ENCODE results near the gene MIOS.
"Not testable (repeated sequence)": the region's sequence is repeated elsewhere in the genome, so short reads cannot be mapped to it uniquely, and the experiment has no call there.

The MIOS gene

DNA sequence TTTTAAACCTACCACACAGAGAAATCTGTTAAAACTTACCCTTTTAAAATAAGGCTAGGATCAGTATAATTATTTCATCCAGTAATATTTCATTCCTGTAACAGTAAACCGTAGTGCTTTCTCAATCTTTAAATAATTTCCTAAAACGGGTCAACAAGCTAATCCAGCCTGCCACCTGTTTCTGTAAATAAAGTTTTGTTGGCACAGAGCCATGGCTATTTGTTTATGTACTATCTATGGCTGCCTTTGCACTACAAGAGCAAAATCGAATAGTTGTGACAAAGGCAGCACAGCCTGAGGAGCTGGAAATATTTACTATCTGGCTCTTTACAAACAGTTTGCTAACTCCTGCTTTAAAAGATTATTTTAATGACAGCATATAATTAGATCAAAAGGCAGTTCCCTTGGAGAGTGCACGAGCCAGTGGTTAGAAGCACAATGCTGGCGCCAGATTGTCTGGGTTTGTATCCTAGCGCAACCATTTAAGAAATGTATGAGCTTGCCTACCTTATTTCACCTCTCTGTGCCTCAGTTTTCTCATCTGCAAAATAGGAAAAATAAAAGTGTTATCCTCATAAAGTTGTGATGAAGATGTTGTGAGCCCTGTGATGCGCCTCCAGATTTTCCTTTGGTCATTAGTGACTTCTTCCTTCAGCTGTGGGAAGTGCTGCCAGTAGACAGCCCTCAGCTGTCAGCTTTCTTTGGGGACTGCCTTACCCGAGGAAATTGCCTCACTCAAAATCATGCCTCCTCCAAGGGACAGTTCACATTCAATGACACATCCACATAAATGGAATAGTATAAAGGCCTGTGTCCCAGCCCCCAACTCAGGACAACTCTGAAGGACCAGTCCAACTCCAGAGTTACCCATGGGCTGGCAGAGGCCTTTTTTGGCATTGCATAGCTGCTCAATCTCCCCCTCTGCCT is 11.8 kb upstream of the MIOS start:
- Histone ChIP-seq H3K27me3 (ENCODE audit: control insufficient read depth, insufficient read depth, low read length) (no peaks in the 10 kb centered on the region), H3K4me3 (ENCODE audit: low read depth, low read length) (no peak overlapping the region), H3K27ac (ENCODE audit: low read depth, low read length) (no peak overlapping the region), H3K9ac (ENCODE audit: low read depth, low read length) (no peak overlapping the region), H3K36me3 (ENCODE audit: control insufficient read depth, insufficient read depth, low read length) (no peaks in the 10 kb centered on the region), H3K9me3 (ENCODE audit: control insufficient read depth, insufficient read depth, low read length) (no peaks in the 10 kb centered on the region), H3K4me1 (ENCODE audit: control insufficient read depth, insufficient read depth, low read length) (no peaks in the 10 kb centered on the region)

DNA sequence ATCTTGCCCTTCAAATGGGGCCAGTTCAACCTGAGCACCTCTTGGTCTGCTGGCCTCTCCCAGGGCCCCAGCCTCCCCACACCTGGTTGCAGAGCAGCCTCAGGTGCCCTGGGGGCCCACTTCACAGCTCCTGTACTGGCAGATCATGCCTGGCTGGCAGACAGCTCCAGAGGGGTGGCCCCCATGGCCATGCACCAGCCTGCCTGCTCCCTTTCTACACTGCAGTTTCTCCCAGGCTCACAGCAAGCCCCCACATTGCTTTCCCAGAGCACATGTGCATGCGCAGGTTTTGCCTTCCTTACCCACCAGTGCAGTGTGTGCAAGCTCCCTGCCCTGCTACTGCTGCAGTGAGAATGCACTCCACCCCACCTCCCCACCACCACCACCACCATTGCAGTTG is 9.8 kb upstream of the MIOS start:
- no peak overlapping the region for H3K27ac ChIP-seq (ENCODE audit: low read depth, low read length)
- no peaks in the 10 kb centered on the region for H3K4me1 ChIP-seq (ENCODE audit: control insufficient read depth, insufficient read depth, low read length)
- no peaks in the 10 kb centered on the region for H3K27me3 ChIP-seq (ENCODE audit: control insufficient read depth, insufficient read depth, low read length)
- H3K9ac ChIP-seq (ENCODE audit: low read depth, low read length), result no peak overlapping the region
- H3K4me3 ChIP-seq (ENCODE audit: low read depth, low read length), result no peak overlapping the region
- no peaks in the 10 kb centered on the region for H3K36me3 ChIP-seq (ENCODE audit: control insufficient read depth, insufficient read depth, low read length)
- no peaks in the 10 kb centered on the region for H3K9me3 ChIP-seq (ENCODE audit: control insufficient read depth, insufficient read depth, low read length)

DNA sequence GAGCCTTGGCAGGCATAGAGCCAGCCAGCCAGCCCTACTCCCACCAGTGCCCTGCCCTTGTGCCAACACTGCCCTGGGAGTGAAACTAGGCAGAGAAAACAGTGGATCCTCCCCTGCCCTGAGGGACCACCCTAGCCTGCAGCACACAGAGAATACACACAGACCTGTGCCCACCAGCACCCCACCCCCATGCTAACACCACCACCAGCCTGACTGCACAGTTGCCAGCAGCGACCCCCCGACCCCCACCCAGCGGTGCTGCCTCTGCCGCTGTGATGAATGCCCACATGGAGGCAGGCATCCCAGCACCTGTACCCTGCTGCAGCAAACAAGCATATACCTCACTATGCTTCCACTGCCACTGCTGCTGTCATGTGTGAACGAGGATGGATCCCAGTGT is 9.4 kb upstream of the MIOS start:
- H3K4me1 ChIP-seq (ENCODE audit: control insufficient read depth, insufficient read depth, low read length), result no peaks in the 10 kb centered on the region
- no peaks in the 10 kb centered on the region for H3K36me3 ChIP-seq (ENCODE audit: control insufficient read depth, insufficient read depth, low read length)
- H3K9me3 ChIP-seq (ENCODE audit: control insufficient read depth, insufficient read depth, low read length), result no peaks in the 10 kb centered on the region
- no peak overlapping the region for H3K27ac ChIP-seq (ENCODE audit: low read depth, low read length)
- no peaks in the 10 kb centered on the region for H3K27me3 ChIP-seq (ENCODE audit: control insufficient read depth, insufficient read depth, low read length)
- no peak overlapping the region for H3K9ac ChIP-seq (ENCODE audit: low read depth, low read length)
- H3K4me3 ChIP-seq (ENCODE audit: low read depth, low read length), result no peak overlapping the region

DNA sequence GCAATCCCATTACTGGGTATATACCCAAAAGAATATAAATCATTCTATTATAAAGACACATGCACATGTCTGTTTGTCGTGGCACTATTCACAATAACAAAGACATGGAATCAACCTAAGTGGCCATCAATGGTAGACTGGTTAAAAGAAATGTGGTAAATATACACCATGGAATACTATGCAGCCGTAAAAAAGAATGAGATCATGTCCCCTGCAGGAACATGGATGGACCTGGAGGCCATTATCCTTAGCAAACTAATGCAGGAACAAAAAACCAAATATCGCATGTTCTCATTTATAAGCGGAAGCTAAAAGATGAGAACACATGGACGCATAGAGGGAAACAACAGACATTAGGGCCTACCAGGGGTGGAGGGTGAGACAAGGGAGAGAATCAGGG is 5.1 kb upstream of the MIOS start:
- not testable (repeated sequence) for H3K27me3 ChIP-seq (ENCODE audit: control insufficient read depth, insufficient read depth, low read length); H3K9me3 ChIP-seq (ENCODE audit: control insufficient read depth, insufficient read depth, low read length); H3K36me3 ChIP-seq (ENCODE audit: control insufficient read depth, insufficient read depth, low read length); H3K27ac ChIP-seq (ENCODE audit: low read depth, low read length); H3K9ac ChIP-seq (ENCODE audit: low read depth, low read length); H3K4me3 ChIP-seq (ENCODE audit: low read depth, low read length); H3K4me1 ChIP-seq (ENCODE audit: control insufficient read depth, insufficient read depth, low read length)

DNA sequence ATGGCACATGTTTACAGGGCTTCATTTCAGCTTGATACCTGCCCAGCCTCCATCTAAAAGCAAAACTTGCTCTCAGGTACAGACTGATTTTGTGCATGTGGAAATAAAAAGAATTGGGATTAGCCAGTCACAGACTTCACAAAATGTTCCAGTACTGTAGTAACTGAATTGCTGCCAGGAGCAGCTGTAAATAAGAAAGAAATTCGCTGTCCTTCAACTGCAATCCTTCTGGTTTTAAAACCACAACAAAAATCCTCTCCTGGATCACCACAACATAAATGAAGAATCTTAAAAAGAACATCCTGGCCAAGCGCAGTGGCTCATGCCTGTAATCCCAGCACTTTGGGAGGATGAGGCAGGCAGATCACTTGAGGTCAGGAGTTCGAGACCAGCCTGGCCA is 3.9 kb upstream of the MIOS start:
- Histone ChIP-seq H3K4me3 (ENCODE audit: low read depth, low read length) (no peak overlapping the region), H3K9ac (ENCODE audit: low read depth, low read length) (no peak overlapping the region), H3K36me3 (ENCODE audit: control insufficient read depth, insufficient read depth, low read length) (no peaks in the 10 kb centered on the region), H3K9me3 (ENCODE audit: control insufficient read depth, insufficient read depth, low read length) (no peaks in the 10 kb centered on the region), H3K4me1 (ENCODE audit: control insufficient read depth, insufficient read depth, low read length) (peaks cover 11% of the 10 kb centered on the region), H3K27me3 (ENCODE audit: control insufficient read depth, insufficient read depth, low read length) (no peaks in the 10 kb centered on the region), H3K27ac (ENCODE audit: low read depth, low read length) (no peak overlapping the region)

DNA sequence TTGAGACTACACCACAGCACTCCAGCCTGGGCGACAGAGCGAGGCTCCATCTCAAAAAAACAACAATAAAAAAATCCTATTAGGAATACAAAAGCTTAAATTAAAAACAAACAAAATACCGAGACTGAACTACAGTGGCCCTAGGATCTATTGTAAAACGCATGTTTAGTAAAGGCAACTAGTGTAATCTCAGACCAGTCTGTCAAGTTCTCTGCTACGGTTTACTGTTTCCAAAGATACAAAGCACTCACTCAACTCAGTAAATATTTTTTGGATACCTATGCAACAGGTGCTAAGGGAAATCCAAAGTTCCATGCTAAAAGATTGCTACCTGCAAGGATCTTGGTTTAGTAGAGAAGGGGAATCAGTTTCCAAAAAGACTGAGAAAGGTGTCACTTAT is 3.4 kb upstream of the MIOS start:
- H3K9ac ChIP-seq (ENCODE audit: low read depth, low read length), result no peak overlapping the region
- H3K27me3 ChIP-seq (ENCODE audit: control insufficient read depth, insufficient read depth, low read length), result no peaks in the 10 kb centered on the region
- no peak overlapping the region for H3K27ac ChIP-seq (ENCODE audit: low read depth, low read length)
- H3K4me1 ChIP-seq (ENCODE audit: control insufficient read depth, insufficient read depth, low read length), result peaks cover 16% of the 10 kb centered on the region
- no peaks in the 10 kb centered on the region for H3K9me3 ChIP-seq (ENCODE audit: control insufficient read depth, insufficient read depth, low read length)
- no peaks in the 10 kb centered on the region for H3K36me3 ChIP-seq (ENCODE audit: control insufficient read depth, insufficient read depth, low read length)
- no peak overlapping the region for H3K4me3 ChIP-seq (ENCODE audit: low read depth, low read length)

DNA sequence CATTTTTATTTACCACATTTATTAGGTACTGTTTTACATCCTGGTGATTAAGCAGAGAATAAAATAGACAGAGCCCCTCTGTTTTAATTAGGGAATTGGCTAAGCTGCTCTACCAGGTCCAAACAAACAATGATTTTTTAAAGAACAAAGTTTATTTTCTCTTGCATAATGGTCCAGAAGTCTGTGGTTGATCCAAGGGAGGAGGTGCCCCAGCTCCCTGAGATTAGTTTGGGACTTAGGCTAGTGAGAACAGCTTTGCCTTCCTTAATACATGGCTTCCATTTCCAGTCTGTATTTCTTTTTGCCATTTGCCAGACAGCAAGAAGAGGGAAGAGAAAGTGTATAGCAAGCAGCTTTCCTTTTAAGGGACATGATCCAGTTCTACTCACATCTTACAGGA is 2.9 kb upstream of the MIOS start:
- H3K4me3 ChIP-seq (ENCODE audit: low read depth, low read length), result no peak overlapping the region

DNA sequence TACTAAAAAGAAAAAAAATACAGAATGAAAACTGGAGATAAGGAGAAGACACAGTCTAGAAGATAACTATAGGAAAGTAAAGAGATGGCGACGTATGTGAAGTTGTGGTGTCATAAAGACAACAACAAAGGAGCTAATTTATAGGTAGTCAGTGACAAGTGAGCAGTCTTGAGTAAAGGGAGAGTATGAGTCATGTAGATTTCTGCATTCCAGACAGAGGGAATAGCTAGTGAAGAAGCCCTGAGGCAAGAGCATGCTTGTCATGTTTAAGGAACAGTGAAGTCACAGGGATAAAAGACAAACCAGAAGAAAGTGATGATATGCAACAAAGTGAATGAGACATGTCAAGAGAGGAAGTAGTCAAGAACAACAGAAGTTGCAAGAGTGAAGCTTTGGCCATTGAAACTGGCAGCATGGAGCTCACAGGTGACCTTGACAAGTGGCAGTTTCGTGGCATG is 2.3 kb upstream of the MIOS start:
- H3K4me1 ChIP-seq (ENCODE audit: control insufficient read depth, insufficient read depth, low read length), result peaks cover 21% of the 10 kb centered on the region
- H3K9ac ChIP-seq (ENCODE audit: low read depth, low read length), result no peak overlapping the region
- H3K4me3 ChIP-seq (ENCODE audit: low read depth, low read length), result no peak overlapping the region
- H3K27ac ChIP-seq (ENCODE audit: low read depth, low read length), result peak overlapping the region; percentile 32
- no peaks in the 10 kb centered on the region for H3K27me3 ChIP-seq (ENCODE audit: control insufficient read depth, insufficient read depth, low read length)
- H3K36me3 ChIP-seq (ENCODE audit: control insufficient read depth, insufficient read depth, low read length), result peaks cover 5% of the 10 kb centered on the region; the same call in 1 of the 2 replicates
- H3K9me3 ChIP-seq (ENCODE audit: control insufficient read depth, insufficient read depth, low read length), result no peaks in the 10 kb centered on the region

More for the DNA sequence above, 2.9 kb upstream of the MIOS start:
- Histone ChIP-seq H3K27ac (ENCODE audit: low read depth, low read length) (peak overlapping the region; percentile 32), H3K36me3 (ENCODE audit: control insufficient read depth, insufficient read depth, low read length) (no peaks in the 10 kb centered on the region), H3K27me3 (ENCODE audit: control insufficient read depth, insufficient read depth, low read length) (no peaks in the 10 kb centered on the region), H3K4me1 (ENCODE audit: control insufficient read depth, insufficient read depth, low read length) (peaks cover 19% of the 10 kb centered on the region), H3K9me3 (ENCODE audit: control insufficient read depth, insufficient read depth, low read length) (no peaks in the 10 kb centered on the region), H3K9ac (ENCODE audit: low read depth, low read length) (no peak overlapping the region)

DNA sequence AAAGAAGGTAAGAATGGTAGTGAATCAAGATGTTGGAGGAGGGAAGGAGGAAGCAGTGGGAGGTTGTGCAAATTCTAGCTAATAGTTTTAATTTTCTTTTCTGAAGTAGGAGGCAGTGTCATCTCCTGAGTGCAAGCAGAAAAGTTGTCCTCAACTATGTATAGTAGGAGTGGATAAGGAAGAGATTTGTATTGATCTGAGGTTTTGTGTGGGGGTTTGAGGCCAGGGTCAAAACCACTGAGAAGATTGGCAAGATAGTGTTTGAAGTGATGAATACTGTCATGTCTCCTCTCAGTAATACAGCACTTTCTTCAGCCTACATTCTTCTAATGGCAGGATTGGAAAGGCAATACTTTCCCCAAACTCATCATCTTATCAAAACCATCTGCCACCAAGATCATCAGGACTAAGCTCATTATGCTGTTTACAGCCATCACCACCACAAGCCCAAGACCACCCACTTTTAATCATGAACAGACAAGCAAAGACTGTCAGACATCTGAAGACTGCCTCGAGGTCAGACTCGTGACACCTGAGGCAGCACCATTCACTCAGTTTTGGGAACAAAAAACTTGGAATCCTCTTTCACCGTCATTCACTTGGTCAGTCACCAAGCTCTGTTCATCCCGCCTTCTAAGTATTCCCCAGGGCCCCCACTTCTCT is 1.5 kb upstream of the MIOS start:
- H3K4me1 ChIP-seq (ENCODE audit: control insufficient read depth, insufficient read depth, low read length), result peaks cover 21% of the 10 kb centered on the region

DNA sequence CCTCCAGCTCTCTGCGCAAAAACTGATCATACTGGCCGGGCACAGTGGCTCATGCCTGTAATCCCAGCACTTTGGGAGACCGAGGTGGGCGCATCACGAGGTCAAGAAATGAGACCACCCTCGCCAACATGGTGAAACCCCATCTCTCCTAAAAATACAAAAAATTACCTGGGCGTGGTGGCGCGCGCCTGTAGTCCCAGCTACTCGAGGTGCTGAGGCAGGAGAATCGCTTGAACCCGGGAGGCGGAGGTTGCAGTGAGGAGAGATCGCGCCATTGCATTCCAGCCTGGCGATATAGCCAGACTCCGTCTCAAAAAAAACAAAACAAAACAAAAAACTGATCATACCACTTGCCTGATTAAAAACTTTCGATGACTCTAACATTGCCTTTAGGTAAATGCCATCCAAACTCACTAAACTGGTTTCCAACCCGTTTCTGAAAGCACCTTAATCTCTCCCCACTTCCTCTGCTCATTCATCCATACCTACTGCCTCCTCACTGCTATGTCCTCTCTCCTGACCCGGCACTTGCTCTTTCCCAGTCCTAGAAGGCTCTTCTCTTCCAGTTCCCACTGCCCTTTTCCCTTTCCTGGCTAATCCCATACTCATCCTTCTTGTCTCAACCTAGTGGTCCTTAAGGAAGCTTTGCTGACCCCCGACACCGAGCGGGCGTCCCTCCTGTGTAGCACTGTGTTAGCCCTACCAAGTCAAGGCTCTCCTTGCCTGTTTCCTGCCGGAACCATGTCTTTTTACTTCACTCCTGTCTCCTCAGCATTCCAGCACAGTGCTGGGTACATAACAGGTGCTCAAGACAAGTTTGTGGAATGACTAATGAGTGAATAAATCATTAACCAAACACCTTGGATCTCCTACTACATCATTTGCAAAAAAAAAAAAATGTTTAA is 686 bp upstream of the MIOS start:
- Histone ChIP-seq H3K9ac (ENCODE audit: low read depth, low read length) (peak overlapping the region; percentile 88; the same call in 1 of the 2 replicates), H3K36me3 (ENCODE audit: control insufficient read depth, insufficient read depth, low read length) (peaks cover 11% of the 10 kb centered on the region; the same call in 1 of the 2 replicates), H3K4me1 (ENCODE audit: control insufficient read depth, insufficient read depth, low read length) (peaks cover 21% of the 10 kb centered on the region), H3K9me3 (ENCODE audit: control insufficient read depth, insufficient read depth, low read length) (no peaks in the 10 kb centered on the region), H3K4me3 (ENCODE audit: low read depth, low read length) (peak overlapping the region; percentile 98), H3K27ac (ENCODE audit: low read depth, low read length) (peak overlapping the region; percentile 88), H3K27me3 (ENCODE audit: control insufficient read depth, insufficient read depth, low read length) (no peaks in the 10 kb centered on the region)

More for the DNA sequence above, 1.5 kb upstream of the MIOS start:
- peaks cover 11% of the 10 kb centered on the region; the same call in 1 of the 2 replicates for H3K36me3 ChIP-seq (ENCODE audit: control insufficient read depth, insufficient read depth, low read length)
- H3K27me3 ChIP-seq (ENCODE audit: control insufficient read depth, insufficient read depth, low read length), result no peaks in the 10 kb centered on the region
- H3K9ac ChIP-seq (ENCODE audit: low read depth, low read length), result no peak overlapping the region
- no peaks in the 10 kb centered on the region for H3K9me3 ChIP-seq (ENCODE audit: control insufficient read depth, insufficient read depth, low read length)
- H3K27ac ChIP-seq (ENCODE audit: low read depth, low read length), result no peak overlapping the region
- H3K4me3 ChIP-seq (ENCODE audit: low read depth, low read length), result no peak overlapping the region

All from HUES48 (cell line).